ENCODE data around the gene KCNN1.

DNA sequence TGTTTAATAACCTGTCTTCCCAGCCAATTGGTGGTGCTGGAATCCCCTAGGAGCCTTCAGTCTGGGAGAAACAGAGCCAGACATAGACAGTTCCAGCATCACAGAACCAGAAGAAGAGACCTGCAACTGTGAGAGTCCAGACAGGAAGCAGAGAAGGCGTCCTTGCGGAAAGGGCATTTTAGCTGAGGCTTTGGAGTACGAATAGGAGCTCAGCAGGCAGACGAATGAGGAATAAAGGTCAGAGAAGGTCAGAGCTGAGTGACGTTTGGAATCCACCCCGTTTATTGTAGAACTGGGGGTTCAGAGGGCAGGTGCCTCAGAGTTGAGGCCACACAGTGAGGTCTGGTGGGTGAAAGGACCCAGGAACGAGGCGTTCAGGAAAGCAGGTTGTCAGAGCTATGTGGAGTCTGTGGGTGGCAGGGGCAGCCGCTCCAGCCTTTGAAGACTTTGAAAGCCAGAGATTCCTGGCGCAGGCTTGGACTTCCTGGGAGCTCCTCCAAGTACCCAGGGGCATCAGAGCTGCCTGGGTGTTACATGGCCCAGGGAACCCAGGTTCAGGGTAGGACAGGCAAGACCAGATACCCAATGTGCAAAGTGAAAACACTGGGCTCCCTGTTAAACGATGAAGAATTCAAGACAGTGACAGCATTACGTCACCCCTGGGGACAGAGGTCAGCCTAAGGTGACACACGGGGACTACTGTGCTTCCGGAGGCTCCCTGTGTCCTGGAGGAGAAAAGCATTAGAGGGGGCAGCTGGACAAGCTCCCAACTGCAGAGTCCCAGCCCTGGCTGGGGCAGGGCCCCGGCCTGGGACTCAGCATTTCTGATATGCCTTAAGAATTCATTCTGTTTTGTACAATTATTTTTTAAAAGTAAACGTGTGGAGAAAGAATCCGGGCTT, 46.6 kb downstream of the KCNN1 start:
- no peak for TF ChIP-seq POLR2A (IDR thresholded peaks at IDR 0.05)
- TF ChIP-seq, protein P1, sequence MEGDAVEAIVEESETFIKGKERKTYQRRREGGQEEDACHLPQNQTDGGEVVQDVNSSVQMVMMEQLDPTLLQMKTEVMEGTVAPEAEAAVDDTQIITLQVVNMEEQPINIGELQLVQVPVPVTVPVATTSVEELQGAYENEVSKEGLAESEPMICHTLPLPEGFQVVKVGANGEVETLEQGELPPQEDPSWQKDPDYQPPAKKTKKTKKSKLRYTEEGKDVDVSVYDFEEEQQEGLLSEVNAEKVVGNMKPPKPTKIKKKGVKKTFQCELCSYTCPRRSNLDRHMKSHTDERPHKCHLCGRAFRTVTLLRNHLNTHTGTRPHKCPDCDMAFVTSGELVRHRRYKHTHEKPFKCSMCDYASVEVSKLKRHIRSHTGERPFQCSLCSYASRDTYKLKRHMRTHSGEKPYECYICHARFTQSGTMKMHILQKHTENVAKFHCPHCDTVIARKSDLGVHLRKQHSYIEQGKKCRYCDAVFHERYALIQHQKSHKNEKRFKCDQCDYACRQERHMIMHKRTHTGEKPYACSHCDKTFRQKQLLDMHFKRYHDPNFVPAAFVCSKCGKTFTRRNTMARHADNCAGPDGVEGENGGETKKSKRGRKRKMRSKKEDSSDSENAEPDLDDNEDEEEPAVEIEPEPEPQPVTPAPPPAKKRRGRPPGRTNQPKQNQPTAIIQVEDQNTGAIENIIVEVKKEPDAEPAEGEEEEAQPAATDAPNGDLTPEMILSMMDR (IDR thresholded peaks at IDR 0.05), result no peak

Measured in thyroid gland (tissue), 4 donors.